Body of pancreas (tissue), 4 donors: ENCODE data around the gene TMEM115. TPM values are rescaled to one million over a fixed set of nuclear protein-coding genes. Genes with fewer than 3 reads are reported as not detected.

ENCODE experiments used
- ATAC-seq: fragments of 150-250 bp; one replicate; pipeline ENCODE4 v1.9.1; 2016
- DNase-seq, 4 donors: peaks; one replicate each; pipeline ENCODE4 v3.0.0-alpha.2; 2019
- H3K27ac ChIP-seq, 4 donors: fragments of 200-600 bp; sonication (generic); 1 replicate in 3 of 4; 2 replicates in 1 of 4; pipeline versions ENCODE4 v1.5.1 to v1.6.1; 2016 to 2019; ENCODE audit warnings: mild to moderate bottlenecking in 1 of 4, mixed read lengths in 1 of 4, moderate library complexity in 1 of 4
- H3K27me3 ChIP-seq, 2 donors: fragments of 200-600 bp; sonication (generic); one replicate each; pipeline ENCODE4 v1.6.0; 2016; ENCODE audit warnings: mild to moderate bottlenecking in 1 of 2
- H3K36me3 ChIP-seq, 2 donors: fragments of 200-600 bp; sonication (generic); replicated peaks in 1 of 2; 2 replicates each; pipeline ENCODE4 v1.5.1; 2016; ENCODE audit warnings: low read depth in 2 of 2; ENCODE audit not compliant: insufficient read depth in 1 of 2
- H3K4me1 ChIP-seq: fragments of 200-600 bp; sonication (generic); one replicate; pipeline ENCODE4 v1.6.0; 2016
- H3K4me3 ChIP-seq, 2 donors: fragments of 200-600 bp; sonication (generic); 1 replicate in 1 of 2; 2 replicates in 1 of 2; pipeline ENCODE4 v1.5.1; 2016 to 2019
- H3K9me3 ChIP-seq, 3 donors: fragments of 200-600 bp; sonication (generic); 1 replicate in 2 of 3; 2 replicates in 1 of 3; pipeline ENCODE4 v1.5.1; 2016
- POLR2A ChIP-seq, 3 donors: fragments of 450-650 bp; IDR thresholded peaks; one replicate each; pipeline ENCODE4 v1.6.1; 2016; ENCODE audit warnings: antibody characterized with exemption in 3 of 3, mild to moderate bottlenecking in 2 of 3
- WGBS, 2 donors: methylation state at CpG; one replicate each; pipeline ENCODE4 v1.1.5; 2017; 5-methylcytosine and 5-hydroxymethylcytosine counted together
- intact Hi-C: fragments of 100-400 bp; cut with DNase I; formaldehyde crosslinking; loops from one replicate; pipeline ENCODE4 v1.15.1; 2023
- total RNA-seq, 2 donors: library from RNA; depleted of rRNA; stranded (reverse); fragments of >200 nt; gene quantifications; one replicate each; pipeline ENCODE4 v1.1.0, GENCODE V29; 2016
- TF ChIP-seq, protein P1 (sequence below), 7 experiments: fragments of 450-650 bp in 4 of 7; fragments of 200-600 bp in 3 of 7; sonication (generic) in 3 of 7; IDR thresholded peaks; one replicate each; pipeline ENCODE4 v1.5.1; 2016 to 2019; ENCODE audit warnings: antibody characterized with exemption in 7 of 7

TMEM115 gene
- total RNA-seq, 2 donors from 2014 or later = 39.4 to 54.1 TPM

DNA sequence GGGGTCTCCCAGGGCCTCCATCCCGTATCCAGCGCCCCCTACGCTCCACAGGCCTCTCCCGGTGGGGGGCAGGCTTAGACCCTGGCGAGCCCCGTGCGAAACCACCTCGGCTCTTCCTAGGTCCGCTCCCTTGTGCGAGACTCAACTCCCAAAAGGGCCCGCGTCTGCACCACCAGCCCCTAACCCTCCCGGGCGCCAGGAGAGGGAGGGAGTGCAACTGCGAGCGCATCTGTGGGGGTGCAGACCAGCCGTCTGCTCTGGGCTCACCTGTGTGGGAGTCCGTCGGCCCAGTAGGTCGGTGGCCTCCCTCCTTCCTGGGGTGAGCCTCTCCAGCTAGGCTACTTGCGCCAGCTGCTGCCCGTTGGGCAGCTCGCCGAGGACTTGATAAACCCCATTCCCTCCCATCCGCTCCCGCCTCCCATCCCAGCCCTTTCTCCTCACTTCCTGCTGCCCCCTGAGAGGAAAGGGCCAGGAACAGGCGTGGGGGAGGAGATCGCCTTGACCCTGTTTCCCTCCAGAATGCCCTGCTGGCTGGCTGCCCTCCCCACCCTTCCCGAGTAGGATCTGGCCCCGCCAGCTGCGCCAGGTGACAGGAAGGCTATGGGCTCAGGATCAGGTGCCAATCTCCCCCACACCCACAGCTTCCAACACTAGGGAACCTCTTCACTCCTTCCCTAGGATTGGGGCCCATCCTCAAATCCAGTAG, 36.8 kb downstream of the TMEM115 start, which contains the start of gene HYAL2:
HYAL2 (minus strand) TSS at position 360 of the 706 bp plus-strand sequence. CDS start 2,256 bp downstream, outside the sequence.
- Histone ChIP-seq H3K27ac (peak within 1 kb of the TSS; percentile 88 to 98 (median 96)), H3K27me3 (no peaks in the 10 kb centered on the region), H3K4me3 (peak within 1 kb of the TSS; percentile 3 to 62), H3K9me3 (no peaks in the 10 kb centered on the region), H3K4me1 (peaks cover 72% of the 10 kb centered on the region), H3K36me3 (peaks cover 0 to 5% of the 10 kb centered on the region in 2 donors)
- TF ChIP-seq, protein P1, sequence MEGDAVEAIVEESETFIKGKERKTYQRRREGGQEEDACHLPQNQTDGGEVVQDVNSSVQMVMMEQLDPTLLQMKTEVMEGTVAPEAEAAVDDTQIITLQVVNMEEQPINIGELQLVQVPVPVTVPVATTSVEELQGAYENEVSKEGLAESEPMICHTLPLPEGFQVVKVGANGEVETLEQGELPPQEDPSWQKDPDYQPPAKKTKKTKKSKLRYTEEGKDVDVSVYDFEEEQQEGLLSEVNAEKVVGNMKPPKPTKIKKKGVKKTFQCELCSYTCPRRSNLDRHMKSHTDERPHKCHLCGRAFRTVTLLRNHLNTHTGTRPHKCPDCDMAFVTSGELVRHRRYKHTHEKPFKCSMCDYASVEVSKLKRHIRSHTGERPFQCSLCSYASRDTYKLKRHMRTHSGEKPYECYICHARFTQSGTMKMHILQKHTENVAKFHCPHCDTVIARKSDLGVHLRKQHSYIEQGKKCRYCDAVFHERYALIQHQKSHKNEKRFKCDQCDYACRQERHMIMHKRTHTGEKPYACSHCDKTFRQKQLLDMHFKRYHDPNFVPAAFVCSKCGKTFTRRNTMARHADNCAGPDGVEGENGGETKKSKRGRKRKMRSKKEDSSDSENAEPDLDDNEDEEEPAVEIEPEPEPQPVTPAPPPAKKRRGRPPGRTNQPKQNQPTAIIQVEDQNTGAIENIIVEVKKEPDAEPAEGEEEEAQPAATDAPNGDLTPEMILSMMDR (IDR thresholded peaks at IDR 0.05) = no peak
- peak in 2 of 3 donors; percentile 24 to 36 for TF ChIP-seq POLR2A (IDR thresholded peaks at IDR 0.05)
- WGBS, 2 donors = 21 to 35% methylated on average over 17 to 31 of the region's 31 CpGs
- DNase-seq (peak in 3 of 4 donors; percentile 49 to 63 (median 61)), ATAC-seq (no peak)
- intact Hi-C loops = no loop called here

DNA sequence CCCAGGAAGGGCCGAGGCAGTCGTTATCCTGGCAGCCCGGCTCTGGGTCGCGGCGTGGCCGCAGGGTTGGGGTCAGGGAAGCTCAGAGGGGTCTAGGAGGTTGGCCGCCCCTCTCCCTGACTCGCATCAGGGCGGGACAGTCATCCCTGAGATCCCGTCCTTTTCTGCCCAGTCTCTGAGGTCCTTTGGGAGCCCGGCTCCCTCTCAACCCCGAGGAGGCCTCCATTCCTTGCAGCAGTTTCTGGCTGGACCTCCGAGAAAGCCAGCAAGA, 37.3 kb downstream of the TMEM115 start:
- H3K27me3 ChIP-seq = no peaks in the 10 kb centered on the region
- H3K27ac ChIP-seq = peak overlapping the region; percentile 88 to 98 (median 96)
- peaks cover 0 to 5% of the 10 kb centered on the region in 2 donors for H3K36me3 ChIP-seq
- intact Hi-C loops = no loop called here
- TF ChIP-seq, protein P1 (IDR thresholded peaks at IDR 0.05) = no peak
- peak in 1 of 3 donors; percentile 3 for TF ChIP-seq POLR2A (IDR thresholded peaks at IDR 0.05)
- WGBS, 2 donors = 37 to 56% methylated on average over 6 to 14 of the region's 14 CpGs
- peaks cover 72% of the 10 kb centered on the region for H3K4me1 ChIP-seq
- ATAC-seq = no peak
- peak overlapping the region in 1 of 2 donors; percentile 3 for H3K4me3 ChIP-seq
- DNase-seq = no peak
- H3K9me3 ChIP-seq = no peaks in the 10 kb centered on the region

DNA sequence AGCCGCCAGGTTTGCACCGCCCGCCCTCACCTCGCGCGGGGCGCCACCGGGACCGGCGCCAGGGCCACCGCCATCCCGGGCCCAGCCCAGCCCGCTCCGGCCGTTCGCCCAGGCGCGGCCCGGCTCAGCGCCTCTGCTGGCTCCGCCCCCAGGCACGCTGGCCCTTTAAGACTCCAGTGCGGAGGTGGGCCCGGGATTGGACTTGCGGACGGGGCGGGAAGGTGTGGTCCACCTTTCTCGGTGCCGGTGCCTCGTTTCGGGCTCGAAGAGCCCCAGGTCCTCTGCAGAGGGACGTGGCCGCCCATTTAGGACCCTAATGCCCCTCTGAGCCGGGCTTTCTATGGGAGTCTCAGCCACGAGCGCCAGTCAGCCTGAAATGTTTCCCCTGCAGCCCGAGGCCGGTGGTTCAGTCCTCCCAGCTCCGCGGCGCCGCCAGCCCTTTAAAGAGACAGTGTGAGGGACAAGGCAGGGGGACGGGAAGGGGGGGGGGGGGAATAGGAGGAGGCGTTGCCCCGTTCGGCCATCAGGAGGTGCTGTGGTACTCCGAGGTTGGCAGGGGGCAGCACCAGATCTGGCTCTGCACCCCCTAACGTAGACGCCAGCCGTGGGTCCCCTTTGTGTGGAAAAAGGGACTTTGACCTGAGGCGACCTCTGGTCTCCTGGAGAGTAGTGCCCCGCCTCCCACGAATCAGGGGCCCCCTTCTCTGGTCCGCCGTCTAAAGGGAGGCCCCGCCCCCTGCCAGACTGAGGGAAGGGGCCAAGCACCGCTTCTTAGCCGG, 37.8 kb downstream of the TMEM115 start:
- H3K4me1 ChIP-seq = peaks cover 67% of the 10 kb centered on the region
- intact Hi-C loops = no loop called here
- TF ChIP-seq, protein P1 (IDR thresholded peaks at IDR 0.05) = peak in 6 of 7 experiments; percentile 16 to 48 (median 32)
- no peak for TF ChIP-seq POLR2A (IDR thresholded peaks at IDR 0.05)
- H3K27ac ChIP-seq = peak overlapping the region; percentile 88 to 98 (median 96)
- DNase-seq (peak; percentile 90 to 93 (median 91)), ATAC-seq (peak; percentile 89)
- H3K9me3 ChIP-seq = no peaks in the 10 kb centered on the region
- peak overlapping the region in 1 of 2 donors; percentile 62 for H3K4me3 ChIP-seq
- H3K27me3 ChIP-seq = no peaks in the 10 kb centered on the region
- WGBS, 2 donors = 2 to 20% methylated on average over 1 to 57 of the region's 59 CpGs
- peaks cover 0 to 5% of the 10 kb centered on the region in 2 donors for H3K36me3 ChIP-seq

DNA sequence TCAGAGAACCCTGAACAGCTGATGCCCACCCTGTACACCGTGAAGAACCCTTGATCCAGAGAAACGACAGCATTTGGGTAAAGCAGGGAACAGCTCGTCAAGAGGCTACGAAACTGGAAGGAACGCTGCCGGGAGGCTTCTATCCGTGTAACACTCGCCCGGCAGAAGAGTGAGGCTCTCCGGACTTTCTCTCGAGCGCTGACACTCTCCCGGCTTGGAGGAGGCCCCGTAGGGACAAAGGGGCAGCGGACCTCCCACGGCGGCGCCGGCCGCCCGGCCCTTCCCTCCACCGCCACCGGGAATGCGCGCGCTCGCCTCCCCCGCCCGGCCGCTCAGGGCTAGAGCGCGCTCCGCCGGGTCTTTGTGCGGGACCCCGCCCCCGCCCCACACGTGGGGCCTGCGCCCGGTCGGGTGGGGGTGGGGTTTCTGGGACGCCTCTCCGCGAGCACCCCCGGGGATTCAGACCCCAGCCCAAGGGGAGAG, 38.4 kb downstream of the TMEM115 start:
- ATAC-seq (peak; percentile 75), DNase-seq (peak; percentile 75 to 84 (median 80))
- TF ChIP-seq POLR2A (IDR thresholded peaks at IDR 0.05) = peak in 2 of 3 donors; percentile 59 to 64
- TF ChIP-seq, protein P1 (IDR thresholded peaks at IDR 0.05) = no peak
- no peaks in the 10 kb centered on the region for H3K27me3 ChIP-seq
- H3K4me1 ChIP-seq = peaks cover 60% of the 10 kb centered on the region
- intact Hi-C loops = no loop called here
- no peaks in the 10 kb centered on the region for H3K9me3 ChIP-seq
- peak overlapping the region; percentile 88 to 98 (median 96) for H3K27ac ChIP-seq
- WGBS, 2 donors = 0% methylated on average over 43 of the region's 45 CpGs; no CpG with 5 or more reads in 1 of the 2 donors
- H3K4me3 ChIP-seq = peak overlapping the region in 1 of 2 donors; percentile 62
- H3K36me3 ChIP-seq = peaks cover 0 to 5% of the 10 kb centered on the region in 2 donors
